Measurements from ENCODE around the gene CMC1. TPM values are rescaled to one million over a fixed set of nuclear protein-coding genes. Genes with fewer than 3 reads are reported as not detected.

Gene CMC1
- total and polyA plus RNA-seq, 12 donors: 16.9 to 68.6 (median 27.4) TPM

DNA sequence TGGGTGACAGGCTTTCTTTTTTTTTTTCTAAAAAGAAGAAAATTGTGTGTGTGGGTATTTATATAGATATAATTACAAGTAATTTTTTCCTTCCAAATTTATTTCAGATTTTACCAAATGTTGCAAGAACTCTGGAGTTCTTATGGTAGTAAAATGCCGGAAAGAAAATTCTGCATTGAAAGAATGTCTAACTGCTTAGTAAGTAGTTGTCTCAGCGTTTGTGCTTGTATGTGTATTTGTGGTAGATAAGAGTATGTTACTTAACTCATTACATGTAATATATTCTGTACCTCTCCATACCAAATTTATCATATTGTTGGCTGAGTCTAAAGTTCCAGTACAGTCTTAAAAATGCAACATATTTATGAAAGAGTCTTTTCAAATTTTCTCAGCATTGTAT, 74.8 kb downstream of the CMC1 start:
- Histone ChIP-seq H3K9me3 (no peaks in the 10 kb centered on the region), H3K27me3 (no peaks in the 10 kb centered on the region), H3K36me3 (peaks cover 0 to 39% (median 6%) of the 10 kb centered on the region in 9 donors), H3K27ac (no peak overlapping the region), H3K4me3 (no peak overlapping the region), H3K4me1 (no peaks in the 10 kb centered on the region)
- 73 to 82% methylated on average over 2 of the region's 2 CpGs for WGBS, 2 donors
- no peak for DNase-seq
- TF ChIP-seq, protein P1, sequence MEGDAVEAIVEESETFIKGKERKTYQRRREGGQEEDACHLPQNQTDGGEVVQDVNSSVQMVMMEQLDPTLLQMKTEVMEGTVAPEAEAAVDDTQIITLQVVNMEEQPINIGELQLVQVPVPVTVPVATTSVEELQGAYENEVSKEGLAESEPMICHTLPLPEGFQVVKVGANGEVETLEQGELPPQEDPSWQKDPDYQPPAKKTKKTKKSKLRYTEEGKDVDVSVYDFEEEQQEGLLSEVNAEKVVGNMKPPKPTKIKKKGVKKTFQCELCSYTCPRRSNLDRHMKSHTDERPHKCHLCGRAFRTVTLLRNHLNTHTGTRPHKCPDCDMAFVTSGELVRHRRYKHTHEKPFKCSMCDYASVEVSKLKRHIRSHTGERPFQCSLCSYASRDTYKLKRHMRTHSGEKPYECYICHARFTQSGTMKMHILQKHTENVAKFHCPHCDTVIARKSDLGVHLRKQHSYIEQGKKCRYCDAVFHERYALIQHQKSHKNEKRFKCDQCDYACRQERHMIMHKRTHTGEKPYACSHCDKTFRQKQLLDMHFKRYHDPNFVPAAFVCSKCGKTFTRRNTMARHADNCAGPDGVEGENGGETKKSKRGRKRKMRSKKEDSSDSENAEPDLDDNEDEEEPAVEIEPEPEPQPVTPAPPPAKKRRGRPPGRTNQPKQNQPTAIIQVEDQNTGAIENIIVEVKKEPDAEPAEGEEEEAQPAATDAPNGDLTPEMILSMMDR (IDR thresholded peaks at IDR 0.05): no peak
- no peak for ATAC-seq
- intact Hi-C loops (cut with DNase I): no loop called here

DNA sequence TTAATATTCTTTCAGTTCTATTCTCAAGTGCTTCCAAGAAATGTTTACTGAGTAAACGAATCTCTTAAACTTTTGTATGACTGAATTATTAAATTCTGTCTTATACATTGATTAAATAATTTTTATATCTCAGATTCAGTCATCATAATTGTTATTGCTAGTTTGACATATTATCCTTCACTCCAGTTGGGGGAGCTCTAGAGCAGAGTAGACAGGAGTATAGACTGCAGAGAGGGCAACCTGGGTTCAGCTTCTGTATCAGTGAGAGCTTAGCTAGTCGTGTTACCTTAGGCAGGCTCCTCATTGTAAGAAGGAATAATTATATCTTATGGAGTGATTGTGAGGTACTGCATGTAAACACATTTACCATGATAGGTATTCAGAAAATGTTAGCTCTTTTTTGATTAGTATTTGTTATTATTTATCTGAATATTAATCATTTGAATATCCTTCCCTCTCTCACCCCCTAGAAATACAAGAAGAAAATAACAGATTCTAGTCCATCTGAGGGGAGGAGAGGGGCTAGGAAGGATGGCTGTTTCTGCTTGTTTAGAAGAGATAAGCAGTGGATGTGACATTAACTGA, 76.1 kb downstream of the CMC1 start:
- no peaks in the 10 kb centered on the region for H3K4me1 ChIP-seq
- peaks cover 0 to 49% (median 9%) of the 10 kb centered on the region in 9 donors for H3K36me3 ChIP-seq
- H3K4me3 ChIP-seq: no peak overlapping the region
- H3K27me3 ChIP-seq: no peaks in the 10 kb centered on the region
- intact Hi-C loops (cut with DNase I): no loop called here
- no peaks in the 10 kb centered on the region for H3K9me3 ChIP-seq
- H3K27ac ChIP-seq: no peak overlapping the region
- TF ChIP-seq, protein P1 (IDR thresholded peaks at IDR 0.05): peak; percentile 22 to 71 (median 55)
- DNase-seq (no peak), ATAC-seq (peak in 3 of 8 donors; percentile 26 to 60 (median 47))
- WGBS, 2 donors: 41 to 51% methylated on average over 2 of the region's 2 CpGs

DNA sequence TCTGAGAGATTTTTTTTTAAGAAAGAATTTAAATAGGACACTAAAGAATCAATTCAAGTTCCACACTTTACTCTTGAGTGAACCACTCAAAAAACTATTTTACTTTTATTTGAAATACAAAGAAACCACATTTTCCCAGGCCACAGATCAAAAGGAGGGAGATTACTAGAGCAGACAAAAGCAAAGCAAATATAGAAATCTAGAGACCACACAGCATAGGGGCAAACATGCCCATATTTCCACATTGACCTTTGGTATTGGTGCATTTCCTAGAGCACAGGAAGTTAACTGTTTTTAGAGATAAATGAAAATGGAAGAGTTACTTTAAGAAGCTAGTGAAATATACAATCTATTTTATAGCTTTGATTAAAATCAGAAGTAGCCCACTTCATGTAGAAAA, 79.6 kb downstream of the CMC1 start:
- H3K27ac ChIP-seq: no peak overlapping the region
- H3K36me3 ChIP-seq: peaks cover 0 to 83% (median 22%) of the 10 kb centered on the region in 9 donors
- intact Hi-C loops (cut with DNase I): loop anchor here in 3 of 10 donors (10.0 kb wide), 3 partner anchors 376 to 1006 kb away; no protein-coding TSS in a partner anchor
- no peak for DNase-seq
- no peaks in the 10 kb centered on the region for H3K27me3 ChIP-seq
- H3K4me3 ChIP-seq: no peak overlapping the region
- H3K4me1 ChIP-seq: no peaks in the 10 kb centered on the region
- TF ChIP-seq, protein P1 (IDR thresholded peaks at IDR 0.05): no peak
- H3K9me3 ChIP-seq: no peaks in the 10 kb centered on the region
- ATAC-seq: no peak

DNA sequence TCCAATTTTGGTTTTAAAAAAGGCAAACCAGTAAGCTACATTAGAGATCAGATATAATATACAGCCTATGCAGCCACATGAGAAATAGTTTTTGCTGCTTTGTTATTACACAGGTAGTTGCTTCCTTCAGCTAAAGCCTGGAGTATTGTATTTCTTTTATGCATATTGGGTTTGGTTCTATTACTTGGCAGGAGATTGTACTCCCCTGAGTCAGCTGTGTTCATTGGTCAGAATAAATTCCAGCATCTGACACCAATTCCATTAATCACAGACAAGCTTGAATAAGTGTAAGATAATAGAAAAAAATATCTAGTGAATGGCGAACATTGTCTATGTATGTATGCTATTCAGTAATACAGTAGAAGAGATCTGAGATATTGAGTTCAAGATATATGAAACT, 81.0 kb downstream of the CMC1 start:
- intact Hi-C loops (cut with DNase I): loop anchor here in 3 of 10 donors (10.0 kb wide), 3 partner anchors 378 to 1008 kb away; no protein-coding TSS in a partner anchor
- no peaks in the 10 kb centered on the region for H3K27me3 ChIP-seq
- no peak for DNase-seq
- H3K4me3 ChIP-seq: no peak overlapping the region
- H3K4me1 ChIP-seq: peaks cover 0 to 9% (median 0%) of the 10 kb centered on the region in 9 donors
- peaks cover 0 to 93% (median 22%) of the 10 kb centered on the region in 9 donors for H3K36me3 ChIP-seq
- ATAC-seq: no peak
- TF ChIP-seq, protein P1 (IDR thresholded peaks at IDR 0.05): no peak
- no peaks in the 10 kb centered on the region for H3K9me3 ChIP-seq
- 92 to 95% methylated on average over 1 of the region's 1 CpG for WGBS, 2 donors
- no peak overlapping the region for H3K27ac ChIP-seq
